PFSK-1 (cell line): ENCODE data around the gene MYO1E.

Experiments used
- FOXP2 ChIP-seq: optimal IDR thresholded peaks from 2 replicates; pipeline ENCODE3; 2011; ENCODE audit warnings: borderline replicate concordance, control low read depth, inconsistent platforms; ENCODE audit not compliant: insufficient read depth; ENCODE audit errors: extremely low read length, extremely low read depth
- POLR2AphosphoS5 ChIP-seq: IDR thresholded peaks from 2 replicates; pipeline ENCODE4 v1.6.1; 2012; ENCODE audit warnings: low read depth, mild to moderate bottlenecking, control low read depth, low read length, moderate library complexity
- SIN3A ChIP-seq: IDR thresholded peaks from 2 replicates; pipeline ENCODE4 v1.6.1; 2012; ENCODE audit warnings: mild to moderate bottlenecking, low read length, moderate library complexity, borderline replicate concordance; ENCODE audit not compliant: insufficient read depth
- TAF1 ChIP-seq: IDR thresholded peaks from 2 replicates; pipeline ENCODE4 v1.6.1; 2012; ENCODE audit warnings: low read length, control low read depth, borderline replicate concordance; ENCODE audit not compliant: insufficient read depth
- TF ChIP-seq, protein P1 (sequence below), 2 experiments: IDR thresholded peaks; 2 replicates each; pipeline versions ENCODE4 v1.6.1 to v1.8.0; 2011 to 2012; ENCODE audit warnings: low read depth in 2 of 2, low read length in 2 of 2, control low read depth in 1 of 2, inconsistent platforms in 1 of 2, mild to moderate bottlenecking in 1 of 2, moderate library complexity in 1 of 2; ENCODE audit not compliant: insufficient read depth in 1 of 2

MYO1E gene

DNA sequence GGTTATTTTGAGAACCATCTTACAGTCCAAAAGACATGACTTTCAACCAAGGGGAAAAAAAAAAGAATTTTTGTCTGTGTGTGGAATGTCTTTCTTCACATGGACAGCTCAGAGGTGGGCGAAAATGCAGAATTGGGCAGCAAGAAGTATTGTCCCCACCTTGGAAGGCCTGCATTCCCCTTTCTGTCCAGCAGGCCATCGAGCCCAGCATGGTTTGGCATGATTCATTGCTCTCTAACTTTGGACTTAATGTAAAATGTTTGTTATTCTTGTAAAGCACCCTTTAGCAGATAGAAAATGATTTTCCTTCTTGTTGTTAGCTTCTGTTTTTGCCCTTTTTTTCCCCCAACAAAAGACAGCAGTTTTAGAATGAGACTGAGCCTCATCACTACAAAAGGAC lies 12.4 kb downstream of the MYO1E start:
- TF ChIP-seq, protein P1, sequence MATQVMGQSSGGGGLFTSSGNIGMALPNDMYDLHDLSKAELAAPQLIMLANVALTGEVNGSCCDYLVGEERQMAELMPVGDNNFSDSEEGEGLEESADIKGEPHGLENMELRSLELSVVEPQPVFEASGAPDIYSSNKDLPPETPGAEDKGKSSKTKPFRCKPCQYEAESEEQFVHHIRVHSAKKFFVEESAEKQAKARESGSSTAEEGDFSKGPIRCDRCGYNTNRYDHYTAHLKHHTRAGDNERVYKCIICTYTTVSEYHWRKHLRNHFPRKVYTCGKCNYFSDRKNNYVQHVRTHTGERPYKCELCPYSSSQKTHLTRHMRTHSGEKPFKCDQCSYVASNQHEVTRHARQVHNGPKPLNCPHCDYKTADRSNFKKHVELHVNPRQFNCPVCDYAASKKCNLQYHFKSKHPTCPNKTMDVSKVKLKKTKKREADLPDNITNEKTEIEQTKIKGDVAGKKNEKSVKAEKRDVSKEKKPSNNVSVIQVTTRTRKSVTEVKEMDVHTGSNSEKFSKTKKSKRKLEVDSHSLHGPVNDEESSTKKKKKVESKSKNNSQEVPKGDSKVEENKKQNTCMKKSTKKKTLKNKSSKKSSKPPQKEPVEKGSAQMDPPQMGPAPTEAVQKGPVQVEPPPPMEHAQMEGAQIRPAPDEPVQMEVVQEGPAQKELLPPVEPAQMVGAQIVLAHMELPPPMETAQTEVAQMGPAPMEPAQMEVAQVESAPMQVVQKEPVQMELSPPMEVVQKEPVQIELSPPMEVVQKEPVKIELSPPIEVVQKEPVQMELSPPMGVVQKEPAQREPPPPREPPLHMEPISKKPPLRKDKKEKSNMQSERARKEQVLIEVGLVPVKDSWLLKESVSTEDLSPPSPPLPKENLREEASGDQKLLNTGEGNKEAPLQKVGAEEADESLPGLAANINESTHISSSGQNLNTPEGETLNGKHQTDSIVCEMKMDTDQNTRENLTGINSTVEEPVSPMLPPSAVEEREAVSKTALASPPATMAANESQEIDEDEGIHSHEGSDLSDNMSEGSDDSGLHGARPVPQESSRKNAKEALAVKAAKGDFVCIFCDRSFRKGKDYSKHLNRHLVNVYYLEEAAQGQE (IDR thresholded peaks at IDR 0.05; ENCODE audit: insufficient read depth in 1 of 2, low read depth in 2 of 2, low read length in 2 of 2), result no peak
- no peak for TF ChIP-seq POLR2AphosphoS5
- no peak for TF ChIP-seq FOXP2
- no peak for TF ChIP-seq TAF1
- TF ChIP-seq SIN3A, result no peak

DNA sequence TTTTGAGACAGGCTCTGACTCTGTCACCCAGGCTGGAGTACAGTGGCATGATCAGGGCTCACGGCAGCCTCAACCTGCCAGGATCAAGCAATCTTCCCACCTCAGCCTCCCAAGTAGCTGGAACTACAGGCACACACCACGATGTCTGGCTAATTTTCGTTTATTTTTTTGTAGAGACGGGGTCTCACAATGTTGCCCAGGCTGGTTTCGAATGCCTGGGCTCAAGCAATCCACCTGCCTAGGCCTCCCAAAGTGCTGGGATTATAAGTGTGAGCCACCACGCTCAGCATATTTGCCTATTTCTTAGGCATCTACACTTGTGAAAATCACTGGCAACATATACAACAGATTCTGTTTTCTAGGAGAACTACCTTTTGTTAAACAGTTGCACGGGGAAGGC lies 16.9 kb downstream of the MYO1E start:
- TF ChIP-seq FOXP2, result no peak
- TF ChIP-seq TAF1, result no peak
- TF ChIP-seq, protein P1 (IDR thresholded peaks at IDR 0.05; ENCODE audit: insufficient read depth in 1 of 2, low read depth in 2 of 2, low read length in 2 of 2), result no peak
- no peak for TF ChIP-seq POLR2AphosphoS5
- TF ChIP-seq SIN3A, result no peak

DNA sequence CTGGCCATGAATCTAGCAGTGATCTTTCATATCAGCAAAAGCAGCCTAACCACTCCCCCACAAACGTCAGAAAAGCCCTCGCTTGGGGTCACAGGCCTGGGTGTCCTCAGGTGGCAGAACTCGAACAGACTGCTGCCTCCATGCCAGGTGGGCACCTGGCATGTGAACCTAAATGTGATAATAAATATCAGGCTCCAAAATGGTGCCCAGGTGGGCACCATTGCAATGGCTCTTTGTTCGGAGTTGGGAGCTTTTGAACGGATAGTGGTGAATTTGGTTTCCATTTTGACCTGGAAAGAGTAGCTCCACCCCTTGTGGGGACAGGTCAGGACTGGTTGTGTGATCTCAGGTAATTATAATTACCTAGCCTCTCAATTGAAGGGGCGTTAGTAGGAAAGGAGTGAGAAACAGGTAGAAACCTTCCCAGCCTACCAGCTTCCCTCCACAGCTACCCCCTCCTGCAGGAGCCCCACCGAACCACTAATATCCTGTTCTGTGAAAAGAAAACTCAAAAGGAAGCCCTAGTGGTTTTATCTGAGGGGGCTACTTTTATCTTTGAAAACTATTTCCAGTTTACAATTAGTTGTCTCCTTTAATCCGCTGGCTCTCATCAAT lies 18.1 kb downstream of the MYO1E start:
- TF ChIP-seq, protein P1 (IDR thresholded peaks at IDR 0.05; ENCODE audit: insufficient read depth in 1 of 2, low read depth in 2 of 2, low read length in 2 of 2), result no peak
- TF ChIP-seq FOXP2 (no peak), TAF1 (no peak)

DNA sequence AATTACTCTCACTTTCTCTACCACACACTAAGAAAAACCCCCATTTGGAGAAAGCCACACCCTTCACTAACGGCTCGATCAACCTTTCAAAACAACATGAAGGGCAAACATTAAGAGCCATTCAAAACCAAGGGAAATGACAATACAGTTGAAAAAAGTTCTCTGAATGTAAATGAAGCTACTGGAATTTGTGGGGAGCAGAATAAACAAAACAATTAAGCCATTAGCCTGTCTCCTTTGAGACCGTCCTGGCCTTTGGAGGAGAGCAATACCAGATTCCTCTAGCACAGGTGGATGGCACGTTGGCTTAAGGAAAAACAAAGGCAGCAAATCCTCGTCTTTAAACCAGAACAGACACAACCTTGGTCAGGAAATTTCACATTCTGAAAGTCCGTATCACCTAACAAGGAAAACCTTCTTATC lies 18.7 kb downstream of the MYO1E start:
- TF ChIP-seq SIN3A (no peak), POLR2AphosphoS5 (no peak), FOXP2 (no peak), TAF1 (no peak)
- TF ChIP-seq, protein P1 (IDR thresholded peaks at IDR 0.05; ENCODE audit: insufficient read depth in 1 of 2, low read depth in 2 of 2, low read length in 2 of 2), result no peak

DNA sequence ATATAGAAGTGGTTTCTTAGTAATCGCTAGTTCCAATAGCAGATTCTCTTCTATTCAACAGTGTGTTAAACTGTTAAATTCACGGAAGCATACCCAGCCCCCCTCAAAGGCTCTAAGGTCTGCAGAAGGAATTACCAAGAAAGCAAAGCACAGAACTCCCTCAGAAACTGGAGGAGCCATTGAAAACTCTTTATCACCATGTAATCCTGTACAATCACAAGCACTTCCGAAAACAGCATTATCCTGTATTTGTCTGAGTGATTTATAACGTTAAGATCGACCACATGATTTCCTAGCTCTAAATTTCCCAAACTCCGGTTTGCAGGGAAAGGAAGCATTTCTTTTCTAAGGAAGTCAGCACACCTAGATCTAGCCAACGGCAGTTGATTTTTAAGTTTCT lies 20.0 kb downstream of the MYO1E start:
- TF ChIP-seq, protein P1 (IDR thresholded peaks at IDR 0.05; ENCODE audit: insufficient read depth in 1 of 2, low read depth in 2 of 2, low read length in 2 of 2), result no peak
- TF ChIP-seq FOXP2 (no peak), POLR2AphosphoS5 (no peak), TAF1 (no peak), SIN3A (no peak)
